Endothelial cell of umbilical vein (primary cell): ENCODE measurements around the gene TIMM50. TPM values are rescaled to one million over a fixed set of nuclear protein-coding genes. Genes with fewer than 3 reads are reported as not detected.

ENCODE experiments used
- BruUV-seq: library from RNA; stranded (reverse); fragments of 400-500 nt; replicated peaks from 2 replicates; lab custom pipeline; 2021; lab: Mats Ljungman, UMichigan
- CTCF ChIA-PET: fragments of 300-600, 350-600 bp; sonication (Branson Sonifier 250); formaldehyde crosslinking; loops from one replicate; lab custom pipeline; 2021; ENCODE audit warnings: antibody characterized with exemption, inconsistent platforms; lab: Charles Lee
- POLR2A ChIA-PET: fragments of 300-600, 350-600 bp; sonication (Branson Sonifier 250); formaldehyde crosslinking; loops from one replicate; lab custom pipeline; 2021; ENCODE audit warnings: antibody characterized with exemption, inconsistent platforms; lab: Charles Lee
- DNase-seq: peaks from one replicate; pipeline ENCODE4 v3.0.0-alpha.2; 2011; ENCODE audit warnings: low read depth, low spot score
- FAIRE-seq: peaks from 2 replicates; lab custom pipeline; 2011; peaks lifted over from hg19 to GRCh38; lab: Jason Lieb, UNC
- H2AFZ ChIP-seq: 2 replicates; pipeline ENCODE4 v1.6.0; 2012; ENCODE audit warnings: low read depth, low read length, control low read depth, inconsistent platforms
- H3K27ac ChIP-seq: 2 replicates; pipeline ENCODE4 v1.5.1; 2011; ENCODE audit warnings: low read depth, mild to moderate bottlenecking, control low read depth, low read length, moderate library complexity; ENCODE audit not compliant: insufficient read depth
- H3K27me3 ChIP-seq, 2 experiments: 2 replicates each; pipeline versions ENCODE4 v1.6.0 to v1.6.1; 2011; ENCODE audit warnings: low read length in 2 of 2, mixed read lengths in 1 of 2; ENCODE audit not compliant: control insufficient read depth in 2 of 2, insufficient read depth in 2 of 2
- H3K36me3 ChIP-seq, 2 experiments: 2 replicates in 1 of 2; 3 replicates in 1 of 2; pipeline ENCODE4 v1.5.1; 2011; ENCODE audit warnings: low read length in 2 of 2, mild to moderate bottlenecking in 1 of 2, moderate library complexity in 1 of 2; ENCODE audit not compliant: control insufficient read depth in 2 of 2, insufficient read depth in 2 of 2; ENCODE audit errors: extremely low read depth in 1 of 2
- H3K4me1 ChIP-seq: 3 replicates; pipeline ENCODE4 v1.5.1; 2011; ENCODE audit warnings: mild to moderate bottlenecking, low read length; ENCODE audit not compliant: control insufficient read depth, insufficient read depth; ENCODE audit errors: extremely low read depth
- H3K4me2 ChIP-seq: 2 replicates; pipeline ENCODE4 v1.6.1; 2011; ENCODE audit warnings: low read length, control low read depth, mixed read lengths; ENCODE audit not compliant: insufficient read depth
- H3K4me3 ChIP-seq, 3 experiments: fragments of 200-600 bp in 1 of 3; sonication (generic), shearing (Covaris generic) in 1 of 3; replicated peaks in 1 of 3; 2 replicates each; pipeline ENCODE4 v1.5.1; 2011 to 2016; ENCODE audit warnings: control low read depth in 3 of 3, low read length in 3 of 3, mild to moderate bottlenecking in 2 of 3, inconsistent platforms in 1 of 3, low read depth in 1 of 3, moderate library complexity in 1 of 3; ENCODE audit not compliant: insufficient read depth in 1 of 3
- H3K79me2 ChIP-seq: 2 replicates; pipeline ENCODE4 v1.6.0; 2012; ENCODE audit warnings: low read length, inconsistent platforms; ENCODE audit not compliant: control insufficient read depth, insufficient read depth
- H3K9ac ChIP-seq: replicated peaks from 2 replicates; pipeline ENCODE3; 2011; ENCODE audit warnings: low read length, control low read depth; ENCODE audit not compliant: insufficient read depth; ENCODE audit errors: extremely low read depth
- H3K9me1 ChIP-seq: replicated peaks from 3 replicates; pipeline ENCODE4 v1.6.0; 2011; ENCODE audit warnings: mild to moderate bottlenecking, low read length; ENCODE audit not compliant: control insufficient read depth, insufficient read depth; ENCODE audit errors: extremely low read depth
- H3K9me3 ChIP-seq: replicated peaks from 2 replicates; pipeline ENCODE4 v1.5.1; 2012; ENCODE audit warnings: low read length, inconsistent platforms; ENCODE audit not compliant: control insufficient read depth, insufficient read depth
- H4K20me1 ChIP-seq: replicated peaks from 2 replicates; pipeline ENCODE3; 2011; ENCODE audit warnings: mild to moderate bottlenecking, low read length; ENCODE audit not compliant: control insufficient read depth, insufficient read depth; ENCODE audit errors: extremely low read depth
- CTCF ChIP-seq, 2 donors: IDR thresholded peaks; 1 replicate in 1 of 2; 2 replicates in 1 of 2; pipeline ENCODE4 v1.5.1; 2011; ENCODE audit warnings: low read length in 2 of 2, mild to moderate bottlenecking in 2 of 2, moderate library complexity in 2 of 2, control low read depth in 1 of 2, inconsistent platforms in 1 of 2, low read depth in 1 of 2; ENCODE audit not compliant: insufficient read depth in 1 of 2; ENCODE audit errors: extremely low read depth in 1 of 2
- EZH2 ChIP-seq: IDR thresholded peaks from 2 replicates; pipeline ENCODE4 v1.6.1; 2012; ENCODE audit warnings: borderline replicate concordance, low read depth, mild to moderate bottlenecking, moderate library complexity, low read length, inconsistent platforms; ENCODE audit not compliant: severe bottlenecking
- FOS ChIP-seq: IDR thresholded peaks from 2 replicates; pipeline ENCODE4 v1.6.1; 2011; ENCODE audit warnings: mild to moderate bottlenecking, low read length, moderate library complexity, borderline replicate concordance; ENCODE audit not compliant: insufficient read depth
- GATA2 ChIP-seq: IDR thresholded peaks from 2 replicates; pipeline ENCODE4 v1.7.0; 2011; ENCODE audit warnings: low read depth, mild to moderate bottlenecking, moderate library complexity, mixed read lengths, low read length; ENCODE audit not compliant: insufficient read length, insufficient read depth
- JUN ChIP-seq: IDR thresholded peaks from 2 replicates; pipeline ENCODE4 v1.6.1; 2011; ENCODE audit warnings: borderline replicate concordance, low read depth; ENCODE audit not compliant: insufficient read length, insufficient read depth
- MAX ChIP-seq: IDR thresholded peaks from 2 replicates; pipeline ENCODE4 v1.6.1; 2011; ENCODE audit not compliant: insufficient read depth, insufficient read length
- MYC ChIP-seq: IDR thresholded peaks from one replicate; pipeline ENCODE4 v1.6.1; 2011; ENCODE audit warnings: mild to moderate bottlenecking, low read depth, low read length
- POLR2A ChIP-seq: IDR thresholded peaks from 2 replicates; pipeline ENCODE4 v1.6.1; 2012; ENCODE audit warnings: low read depth, mild to moderate bottlenecking, control low read depth, low read length
- POLR2AphosphoS5 ChIP-seq: IDR thresholded peaks from 2 replicates; pipeline ENCODE4 v1.6.1; 2012; ENCODE audit warnings: low read depth, mild to moderate bottlenecking, control low read depth, low read length, moderate library complexity; ENCODE audit not compliant: insufficient read depth
- dilution Hi-C: fragments of 300-500 bp; cut with MboI; formaldehyde crosslinking; loops from one replicate; pipeline ENCODE4 v1.15.0; 2019; ENCODE audit warnings: low sequenced_read_pairs; ENCODE audit not compliant: extremely low pct_ligation_motif_present
- intact Hi-C: fragments of 100-400 bp; cut with micrococcal nuclease; formaldehyde crosslinking; loops from one replicate; pipeline ENCODE4 v1.10.0; 2022
- polyA plus RNA-seq, 4 experiments: library from polyadenylated mRNA; depleted of rRNA in 3 of 4; stranded (reverse) in 3 of 4; unstranded in 1 of 4; fragments of >200 nt; gene quantifications; 2 replicates each; pipeline versions ENCODE4 v1.2.1 to v1.2.3, GENCODE V29; 2011 to 2012; ENCODE audit warnings: missing spikeins in 1 of 4
- total RNA-seq: library from RNA; stranded (reverse); gene quantifications from 2 replicates; pipeline ENCODE4 v1.2.3, GENCODE V29; 2021

The TIMM50 gene
- total and polyA plus RNA-seq, 2 donors (not counting 3 experiments of a cell fraction or from before 2014, with no cell fraction given), result 85.7 to 118 TPM

GRCh38 chr19:39515551-39516191 lies 35.0 kb downstream of the TIMM50 start:
- Histone ChIP-seq H3K9me1 (no peaks in the 10 kb centered on the region), H3K9ac (no peak overlapping the region), H3K9me3 (no peaks in the 10 kb centered on the region), H4K20me1 (no peaks in the 10 kb centered on the region), H2AFZ (no peak overlapping the region), H3K4me2 (no peak overlapping the region), H3K4me3 (no peak overlapping the region), H3K36me3 (no peaks in the 10 kb centered on the region), H3K79me2 (no peaks in the 10 kb centered on the region), H3K27me3 (peaks cover 42 to 48% of the 10 kb centered on the region in 2 experiments), H3K27ac (no peak overlapping the region), H3K4me1 (no peaks in the 10 kb centered on the region)
- CTCF ChIA-PET, result interaction anchor here (0.7 to 1.3 kb wide), 3 partner anchors 13 to 27 kb away, joined by 3 read pairs; no protein-coding TSS in a partner anchor
- no TSS peak for BruUV-seq
- intact Hi-C loops, result no loop called here
- DNase-seq (no peak), FAIRE-seq (no peak)
- dilution Hi-C loops, result no loop called here
- TF ChIP-seq POLR2A (no peak), CTCF (IDR thresholded peaks at IDR 0.05; ENCODE audit: extremely low read depth in 1 of 2, insufficient read depth in 1 of 2, low read depth in 1 of 2, low read length in 2 of 2) (no peak), EZH2 (peak; percentile 65), JUN (no peak)
- POLR2A ChIA-PET, result no interaction called here

GRCh38 chr19:39516270-39516669 lies 35.6 kb downstream of the TIMM50 start:
- intact Hi-C loops, result no loop called here
- H3K9me1 ChIP-seq, result no peaks in the 10 kb centered on the region
- DNase-seq, result no peak

More at GRCh38 chr19:39516270-39516669, 35.6 kb downstream of the TIMM50 start:
- H3K36me3 ChIP-seq, result no peaks in the 10 kb centered on the region
- FAIRE-seq, result no peak
- H3K4me2 ChIP-seq, result no peak overlapping the region
- no TSS peak for BruUV-seq
- H2AFZ ChIP-seq, result no peak overlapping the region
- peaks cover 42 to 48% of the 10 kb centered on the region in 2 experiments for H3K27me3 ChIP-seq
- H3K79me2 ChIP-seq, result no peaks in the 10 kb centered on the region
- dilution Hi-C loops, result no loop called here
- no peaks in the 10 kb centered on the region for H4K20me1 ChIP-seq
- POLR2A ChIA-PET, result no interaction called here
- no peak overlapping the region for H3K27ac ChIP-seq
- TF ChIP-seq FOS (no peak), JUN (no peak), EZH2 (no peak), MYC (no peak), GATA2 (no peak), MAX (no peak), POLR2A (no peak), CTCF (IDR thresholded peaks at IDR 0.05; ENCODE audit: extremely low read depth in 1 of 2, insufficient read depth in 1 of 2, low read depth in 1 of 2, low read length in 2 of 2) (no peak), POLR2AphosphoS5 (no peak)
- H3K9ac ChIP-seq, result no peak overlapping the region
- no peaks in the 10 kb centered on the region for H3K9me3 ChIP-seq
- H3K4me1 ChIP-seq, result no peaks in the 10 kb centered on the region
- H3K4me3 ChIP-seq, result no peak overlapping the region
- CTCF ChIA-PET, result interaction anchor here (0.7 to 1.1 kb wide), 2 partner anchors 14 to 19 kb away, joined by 3 read pairs; no protein-coding TSS in a partner anchor
